Anterior cingulate cortex (tissue), 58 donors: ENCODE results near the gene NCBP3.
"Not testable (repeated sequence)": the region's sequence is repeated elsewhere in the genome, so short reads cannot be mapped to it uniquely, and the experiment has no call there.

Experiments
- DNase-seq, 58 donors: peaks; one replicate each; lab custom pipeline; 2025; lab: John Stamatoyannopoulos, UW

NCBP3 gene

GRCh38 chr17:3851461-3852100 is 5.5 kb upstream of the NCBP3 start:
- DNase-seq: no peak

GRCh38 chr17:3848229-3848835 is 2.3 kb upstream of the NCBP3 start:
- DNase-seq: no peak

- no peak for DNase-seq
Measured at GRCh38 chr17:3847165-3847670, 1.2 kb upstream of the NCBP3 start.

GRCh38 chr17:3846437-3847164 is 555 bp upstream of the NCBP3 start:
- no peak for DNase-seq

GRCh38 chr17:3845291-3845620 is 790 bp downstream of the NCBP3 start:
- DNase-seq: no peak

- DNase-seq: not testable (repeated sequence)
Measured at GRCh38 chr17:3844556-3844955, 1.5 kb downstream of the NCBP3 start.

- no peak for DNase-seq
Measured at GRCh38 chr17:3843935-3844516, 2.0 kb downstream of the NCBP3 start.

GRCh38 chr17:3838206-3838605 is 7.8 kb downstream of the NCBP3 start:
- DNase-seq: no peak

GRCh38 chr17:3836551-3836950 is 9.5 kb downstream of the NCBP3 start:
- DNase-seq: no peak

- no peak for DNase-seq
Measured at GRCh38 chr17:3835410-3836229, 10.4 kb downstream of the NCBP3 start.

- DNase-seq: no peak
Measured at GRCh38 chr17:3834811-3835210, 11.2 kb downstream of the NCBP3 start.

- DNase-seq: no peak
Measured at GRCh38 chr17:3828852-3829232, 17.2 kb downstream of the NCBP3 start.

GRCh38 chr17:3828151-3828851 is 17.7 kb downstream of the NCBP3 start:
- no peak for DNase-seq

GRCh38 chr17:3827124-3827773 is 18.8 kb downstream of the NCBP3 start:
- DNase-seq: peak in 38 of 58 donors; percentile 6 to 75 (median 28)

- no peak for DNase-seq
Measured at GRCh38 chr17:3826191-3826590, 19.9 kb downstream of the NCBP3 start.

- no peak for DNase-seq
Measured at GRCh38 chr17:3821101-3821500, 24.9 kb downstream of the NCBP3 start.

GRCh38 chr17:3818786-3819185 is 27.3 kb downstream of the NCBP3 start:
- peak in 2 of 58 donors; percentile 13 to 25 for DNase-seq

GRCh38 chr17:3817851-3818605 is 28.0 kb downstream of the NCBP3 start:
- peak in 3 of 58 donors; percentile 15 to 23 (median 18) for DNase-seq

- no peak for DNase-seq
Measured at GRCh38 chr17:3815925-3816324, 30.1 kb downstream of the NCBP3 start.
